Right ventricle myocardium superior (tissue), 1 donor: ENCODE measurements around the gene XYLT1. TPM values are rescaled to one million over a fixed set of nuclear protein-coding genes. Genes with fewer than 3 reads are reported as not detected.
"Not testable (repeated sequence)": the region's sequence is repeated elsewhere in the genome, so short reads cannot be mapped to it uniquely, and the experiment has no call there.

ENCODE experiments used
- ATAC-seq: fragments of 200-7000 bp; cut with Tn5 transposase; one replicate; pipeline ENCODE4 v1.9.1; 2020; ENCODE audit warnings: mild to moderate bottlenecking; ENCODE audit not compliant: poor library complexity
- DNase-seq: peaks from one replicate; pipeline ENCODE4 v3.0.0-alpha.2; 2020
- intact Hi-C: fragments of 100-400 bp; cut with DNase I; formaldehyde crosslinking; loops from one replicate; pipeline ENCODE4 v1.11.2; 2022
- total RNA-seq: library from RNA; stranded (reverse); fragmentation: NEBNext Ultra II Directional; extraction: Animal tissue kit (Norgen Biotek cat#: 25700); gene quantifications from one replicate; pipeline ENCODE4 v1.2.1, GENCODE V29; 2021
- donor health status: DM: no; HTN: yes; CAD: no; lungs with severe emphysema.

The XYLT1 gene
- total RNA-seq, 1 donor from 2014 or later: 1.7 TPM

DNA sequence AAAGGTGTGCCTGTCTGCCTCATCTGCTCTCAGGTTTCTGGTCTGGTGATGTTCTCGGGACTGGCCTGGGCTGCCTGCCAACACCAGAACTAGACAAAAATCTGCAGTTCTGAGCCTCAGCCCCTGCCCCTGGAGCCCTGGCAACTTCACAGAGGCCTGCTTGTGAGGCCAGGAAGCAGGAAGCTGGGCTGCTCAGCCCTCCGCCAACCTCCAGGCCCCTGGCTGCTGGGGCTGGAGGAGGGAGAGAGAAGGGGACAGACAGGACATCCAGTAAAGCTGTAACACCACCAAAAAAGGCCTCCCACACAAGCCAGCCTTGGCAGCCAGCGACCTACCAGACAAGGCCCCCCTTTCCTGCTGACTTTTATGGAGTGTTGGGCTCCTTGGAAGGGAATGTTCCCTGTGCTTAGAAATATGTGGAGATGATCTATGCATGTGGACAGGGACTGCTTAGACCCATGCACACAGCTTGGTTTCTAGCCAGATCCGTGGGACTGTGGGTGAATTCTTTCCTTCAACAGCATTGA, 157.6 kb downstream of the XYLT1 start:
- intact Hi-C loops: no loop called here
- DNase-seq (no peak), ATAC-seq (peak; percentile 48)

DNA sequence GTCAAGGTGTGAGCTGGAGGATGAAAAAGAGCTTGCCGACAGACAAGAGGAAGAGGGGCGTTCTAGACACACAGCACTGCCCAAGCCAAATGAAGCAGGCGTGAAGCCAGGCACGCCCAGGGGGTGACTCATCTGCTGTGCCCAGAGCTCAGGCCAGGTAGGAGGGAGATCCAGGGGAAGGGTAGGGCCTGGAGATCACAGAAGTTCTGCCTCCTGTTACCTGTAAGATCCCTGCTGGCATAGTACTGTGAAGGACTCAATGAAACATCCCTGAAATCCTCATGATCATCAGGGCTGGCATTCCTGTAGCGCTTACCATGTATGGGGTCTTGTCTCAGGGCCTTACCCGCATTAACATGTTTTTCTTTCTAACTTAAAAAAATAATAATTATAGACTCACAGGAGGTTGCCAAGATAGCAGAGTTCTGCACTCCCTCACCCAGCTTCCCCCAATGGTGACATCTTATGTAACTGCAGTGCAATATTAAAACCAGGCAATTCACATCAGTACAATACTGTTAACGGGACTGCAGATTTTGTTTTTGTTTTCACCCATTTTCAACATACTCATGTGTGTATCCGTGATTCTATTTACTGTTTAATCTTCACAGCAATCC, 158.6 kb downstream of the XYLT1 start:
- no peak for DNase-seq
- ATAC-seq: no peak
- intact Hi-C loops: no loop called here

DNA sequence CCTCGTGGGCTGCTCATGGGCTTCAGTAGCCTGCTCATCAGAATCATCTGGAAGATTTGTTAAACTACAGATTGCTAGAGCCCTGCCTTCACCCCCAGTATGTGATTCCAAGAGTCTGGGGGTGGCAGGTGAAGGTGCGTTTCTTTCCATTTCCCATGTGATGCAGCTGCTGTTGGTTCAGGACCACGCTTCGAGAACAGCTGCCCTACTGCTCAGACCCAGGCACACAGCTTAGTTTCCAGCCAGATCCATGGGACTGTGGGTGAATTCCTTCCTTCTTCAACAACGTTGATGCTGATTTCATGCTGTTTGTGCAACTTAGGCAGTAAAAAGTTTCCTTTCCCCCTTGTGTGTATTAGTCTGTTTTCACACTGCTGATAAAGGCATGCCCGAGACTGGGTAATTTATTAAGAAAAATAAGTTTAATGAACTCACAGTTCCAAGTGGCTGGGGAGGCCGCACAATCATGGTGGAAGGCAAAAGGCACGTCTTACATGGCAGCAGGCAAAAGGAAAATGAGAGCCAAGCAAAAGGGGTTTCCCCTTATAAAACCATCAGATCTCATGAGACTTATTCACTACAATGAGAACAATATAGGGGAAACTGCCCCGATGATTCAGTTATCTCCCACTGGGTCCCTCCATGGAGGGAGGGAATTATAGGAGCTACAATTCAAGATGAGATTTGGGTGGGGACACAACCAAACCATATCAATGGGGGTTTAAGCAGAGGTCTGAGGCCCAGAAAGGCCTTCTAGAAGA, 159.2 kb downstream of the XYLT1 start:
- ATAC-seq (no peak), DNase-seq (no peak)
- intact Hi-C loops: no loop called here

DNA sequence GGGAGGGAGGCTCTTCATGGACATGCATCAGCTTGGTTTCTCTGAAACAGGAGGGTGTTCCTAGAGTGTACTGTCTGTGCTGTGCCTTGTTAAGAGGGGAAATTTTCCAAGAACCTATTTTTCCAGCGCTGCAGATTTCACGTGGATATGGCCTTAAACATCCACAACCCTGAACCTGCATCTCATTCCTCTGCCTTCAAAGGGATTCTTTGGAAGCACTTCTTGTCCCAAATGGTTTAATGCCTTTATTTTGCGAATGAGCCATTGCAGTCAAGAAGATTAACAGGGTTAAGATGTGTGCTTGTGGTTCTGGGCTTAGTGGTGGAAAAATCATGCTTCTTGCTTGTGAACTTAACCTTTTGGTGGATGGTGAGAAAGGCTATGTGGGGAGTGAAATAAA, 161.2 kb downstream of the XYLT1 start:
- no peak for DNase-seq
- ATAC-seq: no peak
- intact Hi-C loops: no loop called here

DNA sequence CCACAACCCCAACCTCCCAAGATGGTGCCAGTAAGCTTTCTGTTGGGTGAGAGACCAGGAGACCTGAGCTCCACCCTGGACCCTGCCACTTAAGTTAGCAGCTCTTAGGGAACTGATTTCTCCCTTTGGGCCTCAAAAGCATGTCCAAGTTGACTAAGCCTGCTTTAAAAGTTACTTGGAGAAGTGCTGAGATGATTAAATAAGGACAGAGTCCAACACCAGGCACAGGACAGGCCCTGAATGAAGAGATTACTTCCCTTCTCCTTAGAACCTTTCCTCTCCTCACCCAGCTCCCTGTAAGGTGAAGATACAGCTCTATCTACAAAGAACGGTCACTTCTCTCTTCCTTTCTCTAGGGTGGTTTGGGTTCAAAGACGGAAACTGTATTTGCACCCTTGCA, 162.6 kb downstream of the XYLT1 start:
- ATAC-seq: no peak
- intact Hi-C loops: no loop called here

DNA sequence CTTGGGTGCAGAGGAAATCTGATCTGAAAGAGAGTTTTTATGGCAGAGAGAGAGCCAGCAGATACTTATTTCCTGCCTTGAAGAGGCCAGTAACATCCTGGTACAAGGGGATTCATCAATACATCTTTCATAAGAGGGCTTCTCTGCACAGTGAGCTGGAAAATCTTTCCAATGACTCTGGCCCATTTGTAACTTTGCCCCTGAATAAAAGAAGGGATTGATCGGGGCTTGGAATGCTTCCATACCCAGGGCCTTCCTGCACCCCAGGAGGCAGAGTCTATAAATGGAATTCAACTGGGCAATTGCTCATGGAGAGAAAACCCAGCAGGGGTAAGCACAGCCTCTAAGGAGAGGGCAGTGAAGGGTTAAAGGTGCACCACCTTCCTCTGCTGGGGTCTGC, 163.3 kb downstream of the XYLT1 start:
- no peak for DNase-seq
- intact Hi-C loops: no loop called here
- no peak for ATAC-seq

More for the DNA sequence above, 162.6 kb downstream of the XYLT1 start:
- no peak for DNase-seq

DNA sequence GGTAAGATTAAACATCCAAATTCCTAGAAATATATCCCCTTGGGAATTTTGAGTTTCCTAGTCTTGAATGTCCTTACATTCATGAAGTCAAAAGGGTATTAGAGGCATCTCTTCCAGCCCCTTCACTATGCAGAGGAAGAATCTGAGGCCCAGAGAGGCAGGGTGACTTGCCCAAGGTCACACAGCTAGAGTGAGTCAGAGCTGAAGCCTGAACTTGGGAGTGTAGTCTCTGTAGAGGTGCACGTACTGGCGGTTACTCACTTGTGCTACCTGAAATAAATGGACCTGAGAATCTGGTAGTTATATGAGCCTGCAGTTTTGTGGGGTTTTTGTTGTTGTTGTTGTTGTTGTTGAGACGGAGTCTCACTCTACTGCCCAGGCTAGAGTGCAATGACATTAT, 164.0 kb downstream of the XYLT1 start:
- DNase-seq (no peak), ATAC-seq (no peak)
- intact Hi-C loops: no loop called here

DNA sequence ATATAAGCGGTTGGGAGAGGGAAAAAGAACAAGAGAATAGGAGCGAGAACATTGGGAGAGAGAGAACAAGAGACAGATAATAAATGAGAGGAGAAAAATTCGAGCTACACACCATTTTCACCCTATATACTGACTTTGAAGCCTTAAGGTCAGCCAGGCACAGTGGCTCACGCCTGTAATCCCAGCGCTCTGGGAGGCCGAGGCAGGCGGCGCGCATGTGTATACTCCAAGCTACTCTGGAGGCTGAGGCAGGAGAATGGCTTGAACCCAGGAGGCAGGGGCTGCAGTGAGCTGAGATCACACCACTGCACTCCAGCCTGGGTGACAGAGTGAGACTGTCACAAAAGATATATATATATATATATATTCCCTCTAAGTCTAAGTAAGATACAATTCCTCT, 164.5 kb downstream of the XYLT1 start:
- intact Hi-C loops, DNase-seq, ATAC-seq: not testable (repeated sequence)

DNA sequence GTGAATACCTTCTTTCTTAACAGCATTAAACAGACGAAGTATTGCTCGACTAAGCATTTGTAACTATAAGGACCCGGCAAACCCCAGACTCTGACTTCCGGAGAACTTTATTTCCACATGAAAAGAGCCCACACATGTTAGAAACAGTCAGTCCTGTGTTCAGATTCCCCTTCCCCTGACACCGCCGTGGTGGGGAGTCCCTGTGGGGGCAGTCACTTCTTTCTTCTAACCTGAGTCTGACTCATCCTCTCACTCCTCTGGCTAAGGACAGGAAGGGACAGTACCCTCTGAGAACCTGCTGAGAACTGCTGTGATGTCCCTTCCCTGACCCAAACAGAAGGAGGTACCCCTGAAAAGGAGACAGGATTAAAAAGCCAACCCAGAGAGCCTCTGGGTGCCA, 165.1 kb downstream of the XYLT1 start:
- intact Hi-C loops: no loop called here
- ATAC-seq: no peak

DNA sequence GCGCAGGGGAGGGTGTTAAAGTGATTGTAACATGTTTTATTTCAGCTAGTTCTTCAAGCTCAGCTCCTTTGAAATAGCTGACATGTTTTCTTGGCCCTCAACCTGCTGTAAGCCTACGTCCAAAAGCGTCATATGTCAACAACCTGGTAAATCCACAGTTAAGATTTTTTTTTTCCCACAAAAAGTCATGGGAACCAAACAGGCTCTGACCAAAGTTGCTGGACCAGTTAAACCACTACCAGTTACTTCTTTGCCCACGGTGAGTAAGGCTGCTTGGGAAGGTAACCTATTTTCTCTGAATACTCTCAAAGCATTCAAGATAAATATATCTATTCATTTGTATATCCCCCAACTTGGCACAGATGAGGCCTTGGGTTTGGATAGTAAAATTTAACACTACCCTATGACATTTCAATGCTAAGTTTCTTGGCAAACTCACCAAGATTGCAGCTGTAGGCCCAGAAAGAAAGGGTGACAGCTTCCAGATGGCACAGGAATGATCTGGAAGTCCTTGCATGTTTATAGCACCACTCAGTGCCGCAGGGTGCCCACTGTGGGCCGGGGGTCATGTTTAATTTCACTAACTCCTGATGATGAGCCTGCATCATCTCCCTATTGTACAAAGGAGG, 166.2 kb downstream of the XYLT1 start:
- ATAC-seq (peak; percentile 63), DNase-seq (no peak)
- intact Hi-C loops: no loop called here

More for the DNA sequence above, 165.1 kb downstream of the XYLT1 start:
- DNase-seq: no peak

DNA sequence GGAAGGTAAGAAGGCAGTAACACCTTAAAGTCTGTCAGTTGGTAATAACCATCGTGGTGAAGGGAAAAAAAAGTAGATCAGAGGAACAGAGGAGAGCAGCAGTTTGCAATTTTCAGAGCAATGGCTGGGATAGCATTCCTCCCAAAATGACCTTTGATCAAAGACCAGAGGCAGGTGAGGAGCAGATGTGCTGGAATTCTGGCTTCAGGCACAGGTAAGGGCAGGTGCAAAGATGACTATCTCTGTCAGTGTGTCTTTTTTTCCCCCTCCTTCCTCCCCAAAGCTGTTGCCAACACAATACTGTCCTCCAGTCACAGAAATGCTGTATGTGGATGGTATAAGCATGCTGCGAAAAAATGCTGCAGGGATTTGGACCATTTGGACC, 166.7 kb downstream of the XYLT1 start:
- ATAC-seq (no peak), DNase-seq (no peak)
- intact Hi-C loops: no loop called here

DNA sequence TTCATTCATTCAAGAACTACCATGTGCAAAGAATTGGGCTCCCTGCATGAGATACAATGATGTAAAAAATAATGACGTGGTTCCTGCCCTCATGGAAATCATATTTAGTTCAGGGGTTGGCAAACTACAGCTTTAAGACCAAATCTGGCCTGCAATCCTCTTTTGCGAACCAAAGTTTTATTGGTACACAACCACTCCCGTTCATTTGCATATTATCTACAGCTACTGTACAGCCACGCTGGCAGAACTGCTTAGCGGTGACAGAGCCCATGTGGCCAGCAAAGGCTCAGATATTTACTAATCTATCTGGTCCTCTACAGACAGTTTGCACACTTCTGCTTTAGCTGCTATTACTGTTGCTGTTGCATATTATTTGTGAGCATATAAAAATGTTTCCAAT, 167.7 kb downstream of the XYLT1 start:
- ATAC-seq (no peak), DNase-seq (no peak)
- intact Hi-C loops: no loop called here

DNA sequence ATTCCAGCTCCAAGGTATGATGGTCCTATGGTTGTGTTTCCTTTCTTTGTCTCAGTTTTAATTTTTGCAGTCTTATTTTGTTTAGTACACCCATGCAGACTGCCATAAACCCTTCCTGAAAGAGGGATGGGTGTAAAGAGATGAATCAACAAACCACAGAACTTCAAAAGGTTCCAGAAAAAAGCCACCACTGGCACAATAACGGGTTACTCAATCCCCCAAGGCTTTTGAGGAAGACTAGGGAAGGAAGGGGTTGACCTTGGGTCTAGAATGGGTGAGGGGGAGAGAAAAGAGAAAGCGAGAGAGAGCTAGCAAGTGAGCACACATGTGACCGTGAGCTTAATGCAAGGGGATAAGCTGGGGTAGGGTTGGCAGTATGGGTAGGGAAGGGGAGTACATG, 168.1 kb downstream of the XYLT1 start:
- DNase-seq: no peak
- intact Hi-C loops: no loop called here
- no peak for ATAC-seq

DNA sequence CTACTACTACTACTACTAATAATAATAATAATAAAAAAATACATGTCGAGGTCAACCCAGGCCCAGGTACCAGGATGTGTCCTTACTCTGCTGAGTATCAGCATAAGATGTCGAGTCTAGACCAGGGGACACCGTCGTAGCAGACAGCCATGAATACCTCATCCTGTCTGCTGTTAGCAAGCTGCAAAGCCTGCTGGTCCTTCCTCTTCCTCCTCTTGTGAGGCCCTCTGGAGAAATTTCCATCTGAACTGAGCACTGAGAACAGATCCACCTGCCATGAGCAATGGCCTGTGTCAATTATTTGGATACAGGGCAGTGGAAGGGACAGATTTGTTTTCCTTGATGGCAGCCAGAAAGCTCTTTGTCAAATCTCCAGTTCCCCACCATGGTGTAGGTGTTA, 168.5 kb downstream of the XYLT1 start:
- intact Hi-C loops: no loop called here
- ATAC-seq (no peak), DNase-seq (no peak)

DNA sequence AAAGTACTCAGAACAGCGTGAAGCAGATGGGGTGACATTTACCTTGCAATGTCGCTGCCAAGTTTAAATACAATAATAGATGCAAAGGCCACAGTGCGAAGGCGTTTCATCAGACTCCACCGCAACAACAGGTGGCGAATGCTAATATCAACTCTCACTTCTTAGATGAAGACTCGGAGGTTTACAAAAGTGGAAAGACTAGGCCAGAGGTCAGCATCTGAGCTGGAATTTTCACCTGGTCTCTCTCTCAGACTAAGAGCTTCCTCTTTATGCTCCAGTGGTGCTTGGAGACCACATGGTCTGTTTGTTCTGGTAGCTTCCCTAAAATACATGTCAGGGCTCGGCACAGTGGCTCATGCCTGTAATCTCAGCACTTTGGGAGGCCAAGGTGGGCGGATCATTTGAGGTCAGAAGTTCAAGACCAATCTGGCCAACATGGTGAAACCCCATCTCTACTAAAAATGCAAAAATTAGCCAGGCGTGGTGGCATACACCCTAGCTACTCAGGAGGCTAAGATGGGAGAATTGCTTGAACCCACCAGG, 169.1 kb downstream of the XYLT1 start:
- ATAC-seq: no peak
- intact Hi-C loops: no loop called here
- no peak for DNase-seq

DNA sequence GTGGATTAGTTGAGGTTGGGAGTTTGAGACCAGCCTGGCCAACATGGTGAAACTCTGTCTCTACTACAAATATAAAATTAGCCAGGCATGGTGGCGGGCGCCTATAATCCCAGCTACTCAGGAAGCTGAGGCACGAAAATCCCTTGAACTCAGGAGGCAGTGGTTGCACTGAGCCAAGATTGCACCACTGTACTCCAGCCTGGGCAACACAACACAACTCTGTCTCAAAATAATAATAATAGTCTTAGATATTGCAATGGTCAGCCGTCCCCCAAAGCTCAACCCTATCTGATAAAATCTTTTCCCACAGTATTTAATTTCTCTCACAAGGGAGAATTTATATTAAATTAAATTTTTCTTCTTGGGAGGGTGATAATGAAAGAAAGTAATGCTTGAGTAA, 169.6 kb downstream of the XYLT1 start:
- intact Hi-C loops: no loop called here
- ATAC-seq (no peak), DNase-seq (no peak)

DNA sequence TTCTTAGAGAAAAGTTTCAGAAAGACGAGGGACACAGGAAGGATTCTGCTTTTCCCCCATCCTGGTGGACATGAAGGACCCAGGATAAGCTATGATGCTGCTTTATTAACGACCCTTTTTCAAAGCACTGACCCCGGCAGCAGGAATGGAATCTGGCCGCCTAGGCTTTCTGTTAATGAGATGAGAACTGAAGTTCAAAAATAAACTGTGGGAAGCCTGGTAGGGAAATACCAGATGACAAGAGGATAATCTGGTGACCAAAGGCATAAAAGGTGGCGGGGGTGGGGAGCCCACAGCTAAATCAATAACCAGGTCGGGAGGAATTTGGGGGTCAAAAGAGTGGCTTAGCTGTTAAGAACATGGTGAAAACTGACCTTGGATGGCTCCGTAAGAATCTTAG, 171.0 kb downstream of the XYLT1 start:
- intact Hi-C loops: no loop called here
- DNase-seq (no peak), ATAC-seq (no peak)

DNA sequence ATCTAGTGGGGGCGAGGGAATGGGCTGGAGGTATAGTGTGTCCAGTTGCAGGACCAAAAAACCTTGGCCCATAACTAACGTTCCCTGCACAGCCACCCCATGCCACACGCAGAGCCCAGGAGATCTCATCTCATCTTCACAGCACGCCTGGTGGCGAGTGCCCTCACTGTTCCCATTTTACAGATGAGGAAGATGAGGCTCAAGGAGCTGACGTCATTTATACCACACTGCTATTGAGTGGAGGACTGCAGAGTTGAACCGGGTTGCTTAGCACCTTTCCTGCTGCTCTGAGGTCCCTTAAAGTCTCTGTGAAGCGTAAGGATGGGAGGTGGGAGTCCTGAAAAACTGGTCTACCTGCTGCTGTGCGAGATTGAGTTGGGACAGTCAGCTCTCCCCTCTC, 172.5 kb downstream of the XYLT1 start:
- DNase-seq (no peak), ATAC-seq (no peak)
- intact Hi-C loops: no loop called here

DNA sequence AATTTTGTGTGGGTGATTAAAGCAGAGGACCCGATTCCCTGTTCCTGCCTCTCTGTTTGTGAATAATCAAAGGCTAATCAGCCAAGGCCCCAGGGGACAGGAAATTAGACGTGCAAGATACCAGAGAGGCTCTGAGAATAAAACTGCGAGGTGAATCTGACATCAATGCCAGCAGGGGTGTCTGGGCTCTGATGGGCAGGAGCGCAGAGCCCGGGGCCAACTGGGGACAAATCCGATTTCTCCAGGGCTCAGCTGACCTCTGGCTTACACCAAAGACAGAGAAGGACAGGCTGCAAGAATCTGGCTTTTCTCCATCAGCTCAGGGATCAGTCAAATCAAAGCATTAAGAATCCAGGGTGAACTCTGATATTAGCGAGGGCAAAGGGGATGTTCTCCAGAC, 174.3 kb downstream of the XYLT1 start:
- peak; percentile 85 for ATAC-seq
- DNase-seq: peak; percentile 59
- intact Hi-C loops: no loop called here

DNA sequence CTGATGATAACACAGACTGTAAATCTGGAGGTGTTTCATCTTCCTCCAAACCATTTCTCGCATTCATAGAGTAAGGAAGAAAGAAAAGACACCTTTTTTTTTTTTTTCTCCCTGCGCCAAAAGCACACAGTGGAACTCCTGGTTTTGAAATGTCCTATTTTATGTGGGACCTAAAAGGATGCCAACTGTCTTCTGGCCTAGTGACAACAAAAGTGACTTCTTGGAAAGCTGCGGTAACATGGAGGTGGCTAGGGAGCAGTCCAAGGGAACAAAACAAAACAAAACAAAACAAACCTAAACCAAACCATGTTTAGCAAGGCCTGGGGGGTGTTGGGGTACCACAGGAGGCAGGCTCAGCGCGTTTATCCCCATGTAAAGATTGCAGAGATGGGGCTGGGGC, 174.8 kb downstream of the XYLT1 start:
- DNase-seq (no peak), ATAC-seq (peak; percentile 75)
- intact Hi-C loops: no loop called here
